ENCODE measurements around the gene CCSAP. TPM values are rescaled to one million over a fixed set of nuclear protein-coding genes. Genes with fewer than 3 reads are reported as not detected.

CCSAP gene, protein sequence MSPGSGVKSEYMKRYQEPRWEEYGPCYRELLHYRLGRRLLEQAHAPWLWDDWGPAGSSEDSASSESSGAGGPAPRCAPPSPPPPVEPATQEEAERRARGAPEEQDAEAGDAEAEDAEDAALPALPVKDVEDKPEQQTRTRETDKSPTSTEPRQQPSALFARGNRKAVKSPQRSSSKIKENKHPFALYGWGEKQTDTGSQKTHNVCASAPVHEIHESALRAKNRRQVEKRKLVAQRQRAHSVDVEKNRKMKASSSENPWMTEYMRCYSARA
- 3.5 and 6.2 TPM in 2 replicates for total RNA-seq

DNA sequence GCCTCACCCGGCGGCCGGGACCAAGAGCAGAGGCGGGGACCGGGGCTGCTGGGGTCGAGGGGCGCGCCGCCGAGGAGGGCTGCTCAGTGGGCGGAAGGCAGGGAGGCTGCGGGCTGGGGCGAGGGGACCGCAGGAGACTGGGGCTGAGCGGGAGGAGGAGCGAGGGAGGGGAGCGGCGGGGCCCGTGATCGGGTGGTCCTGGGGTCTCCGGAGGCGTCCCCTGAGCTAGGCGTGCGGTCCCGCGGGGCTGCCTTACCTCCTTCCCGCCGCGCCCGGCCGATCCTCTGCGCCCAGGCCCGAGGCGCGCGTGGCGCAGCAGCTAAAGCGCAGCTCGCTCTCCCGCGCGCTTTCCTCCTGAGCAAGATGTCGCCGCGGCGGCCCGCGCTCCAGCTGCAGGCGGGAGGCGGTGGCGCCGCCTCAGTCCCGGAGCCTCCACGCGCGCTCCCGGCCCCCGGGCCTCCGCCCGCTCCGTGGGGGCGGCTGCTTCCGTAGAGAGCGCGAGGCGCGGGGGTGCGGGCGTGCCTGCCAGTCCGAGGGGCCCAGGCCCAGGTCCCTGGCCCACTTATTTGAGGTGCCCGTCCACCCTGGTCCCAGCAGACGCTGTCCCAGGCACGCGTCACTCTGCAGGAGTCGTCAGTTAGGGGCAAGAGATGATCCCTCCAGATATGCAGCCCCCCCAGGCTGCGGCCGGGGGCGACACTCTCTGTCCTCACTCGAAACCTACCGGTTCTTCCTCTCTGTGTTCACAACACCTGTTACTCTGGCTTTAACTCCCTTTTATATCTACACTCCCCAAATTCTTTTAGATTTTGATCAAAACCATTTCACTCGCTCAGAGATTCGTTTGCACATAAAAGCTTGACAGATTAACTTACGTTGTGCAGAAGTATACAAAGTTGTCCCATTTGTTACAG lies at the start of gene CCSAP:
Gene CCSAP, minus strand, starts transcription at position 392 of the 914 bp plus-strand sequence. CDS start 582 bp downstream, outside the sequence.

Other genes starting within 250 kb of the CCSAP start
- 42.0 and 43.4 TPM in 2 replicates for gene RAB4A, start 71.9 kb downstream of the CCSAP start, total RNA-seq
- not detected in 2 replicates for gene ACTA1, start 91.0 kb upstream of the CCSAP start, total RNA-seq
- gene NUP133, start 165.3 kb upstream of the CCSAP start, total RNA-seq: 24.2 and 27.9 TPM in 2 replicates
- 14.5 and 16.9 TPM in 2 replicates for gene ABCB10, start 215.7 kb upstream of the CCSAP start, total RNA-seq

Data from airway epithelial cell (primary cell).